HFF-Myc (cell line): ENCODE results near the gene INVS.

Source experiments
- DNase-seq: peaks from one replicate; pipeline ENCODE4 v3.0.0-alpha.2; 2011; ENCODE audit warnings: low read depth; ENCODE audit errors: extremely low read depth
- H3K4me3 ChIP-seq: replicated peaks from 2 replicates; pipeline ENCODE4 v1.5.1; 2011; ENCODE audit warnings: low read depth, mild to moderate bottlenecking, control low read depth, low read length
- CTCF ChIP-seq: IDR thresholded peaks from 2 replicates; pipeline ENCODE4 v1.5.1; 2012; ENCODE audit warnings: mild to moderate bottlenecking, low read depth, low read length, control low read depth; ENCODE audit errors: missing control alignments

INVS gene

GRCh38 chr9:100267211-100267610 lies 168.2 kb downstream of the INVS start:
- TF ChIP-seq CTCF = no peak
- no peak overlapping the region for H3K4me3 ChIP-seq
- no peak for DNase-seq

- H3K4me3 ChIP-seq = no peak overlapping the region
- no peak for DNase-seq
- no peak for TF ChIP-seq CTCF
Observed at GRCh38 chr9:100268271-100268670, 169.2 kb downstream of the INVS start.

- TF ChIP-seq CTCF = no peak
- DNase-seq = no peak
- H3K4me3 ChIP-seq = no peak overlapping the region
Observed at GRCh38 chr9:100269656-100270055, 170.6 kb downstream of the INVS start.

- peak; percentile 6 for DNase-seq
Observed at GRCh38 chr9:100277166-100277979, 178.3 kb downstream of the INVS start.

GRCh38 chr9:100281066-100281465 lies 182.0 kb downstream of the INVS start:
- no peak overlapping the region for H3K4me3 ChIP-seq
- no peak for TF ChIP-seq CTCF
- no peak for DNase-seq

More at GRCh38 chr9:100277166-100277979, 178.3 kb downstream of the INVS start:
- no peak overlapping the region for H3K4me3 ChIP-seq
- TF ChIP-seq CTCF = no peak

- no peak for TF ChIP-seq CTCF
- no peak for DNase-seq
- H3K4me3 ChIP-seq = no peak overlapping the region
Observed at GRCh38 chr9:100281676-100282387, 182.8 kb downstream of the INVS start.
